Activated naive CD8-positive, alpha-beta T cell treated with anti-CD3 and anti-CD28 coated beads, Interleukin-2, amount 10 ng/mL, durations not matched to agents 7 days and 5 days (primary cell): Measurements from ENCODE around the gene MAP2K4. TPM values are rescaled to one million over a fixed set of nuclear protein-coding genes. Genes with fewer than 3 reads are reported as not detected.

Experiments used
- ATAC-seq: fragments of 150-1000 bp; cut with Tn5 transposase; one replicate; pipeline ENCODE4 v1.10.0; 2021; ENCODE audit warnings: low read depth, moderate library complexity
- POLR2A ChIA-PET: fragments of 350-600 bp; sonication (Branson Sonifier 250); formaldehyde crosslinking; loops from one replicate; lab custom pipeline; 2021; ENCODE audit warnings: antibody characterized with exemption; lab: Charles Lee
- DNase-seq: peaks from one replicate; pipeline ENCODE4 v3.0.0; 2021
- H3K27ac Mint-ChIP-seq: one replicate; pipeline ENCODE4 v1.8.0; 2022; ENCODE audit warnings: mild to moderate bottlenecking, mixed read lengths
- H3K27me3 Mint-ChIP-seq: one replicate; pipeline ENCODE4 v1.8.0; 2022; ENCODE audit warnings: mild to moderate bottlenecking, moderate library complexity, mixed read lengths
- H3K36me3 Mint-ChIP-seq: one replicate; pipeline ENCODE4 v1.8.0; 2021; ENCODE audit warnings: mild to moderate bottlenecking, mixed read lengths
- H3K4me1 Mint-ChIP-seq: one replicate; pipeline ENCODE4 v1.8.0; 2021; ENCODE audit warnings: mixed read lengths
- H3K4me3 Mint-ChIP-seq: one replicate; pipeline ENCODE4 v1.8.0; 2022; ENCODE audit warnings: mild to moderate bottlenecking, moderate library complexity, mixed read lengths
- H3K9me3 Mint-ChIP-seq: one replicate; pipeline ENCODE4 v1.8.0; 2021; ENCODE audit warnings: mixed read lengths
- total RNA-seq, 2 experiments: library from RNA; stranded (reverse); gene quantifications; one replicate each; pipeline ENCODE4 v1.2.3, GENCODE V29; 2021

The MAP2K4 gene
- total RNA-seq, 2 experiments from 2014 or later: 44.6 to 47.1 TPM

DNA sequence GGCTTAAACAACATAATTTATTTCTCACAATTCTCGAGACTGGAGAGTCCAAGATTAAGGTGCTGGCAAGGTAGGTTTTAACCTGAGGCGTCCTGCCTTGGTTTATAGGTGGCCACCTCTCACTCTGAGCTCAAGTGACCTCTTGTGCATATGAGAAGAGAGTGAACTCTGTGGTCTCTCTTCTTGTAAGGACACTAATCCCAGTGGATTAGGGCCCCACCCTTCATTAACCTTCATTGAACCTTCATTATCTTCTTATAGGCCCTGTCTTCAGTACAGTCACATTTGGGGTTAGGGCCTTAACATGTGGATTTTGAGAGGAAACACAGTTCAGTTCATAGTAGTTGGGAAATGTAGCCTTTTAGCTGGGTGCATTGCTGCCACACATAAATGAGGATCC lies 57.1 kb downstream of the MAP2K4 start:
- H3K4me1 Mint-ChIP-seq: peaks cover 18% of the 10 kb centered on the region
- H3K9me3 Mint-ChIP-seq: peaks cover 2% of the 10 kb centered on the region
- no peak overlapping the region for H3K27ac Mint-ChIP-seq
- peaks cover 73% of the 10 kb centered on the region for H3K36me3 Mint-ChIP-seq
- no peak overlapping the region for H3K4me3 Mint-ChIP-seq
- no peaks in the 10 kb centered on the region for H3K27me3 Mint-ChIP-seq
- POLR2A ChIA-PET: interaction anchor here (1.2 kb wide), 1 partner anchor 80 kb away, joined by 3 read pairs; the partner anchor contains the start of gene ZNF18
- ATAC-seq (no peak), DNase-seq (no peak)

DNA sequence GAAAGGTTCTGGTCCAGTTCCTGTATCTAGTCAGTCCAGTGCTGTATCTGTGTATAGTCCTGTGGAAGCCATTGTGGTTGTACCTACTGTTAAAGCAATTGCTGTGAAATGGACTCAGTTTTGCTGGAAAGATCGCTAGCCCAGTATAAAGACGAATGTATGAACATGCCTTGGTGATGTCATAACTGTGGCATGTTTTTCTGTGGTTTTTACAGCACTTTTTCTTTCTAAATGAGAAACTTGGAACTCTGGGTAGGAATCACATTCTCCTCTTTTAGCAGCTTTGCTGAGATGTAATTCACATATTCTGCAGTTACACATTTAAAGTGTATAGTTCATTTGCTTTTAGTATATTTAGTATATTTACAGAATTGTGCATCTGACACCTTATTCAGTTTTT lies 58.1 kb downstream of the MAP2K4 start:
- POLR2A ChIA-PET: no interaction called here
- Mint-ChIP-seq H3K9me3 (peaks cover 2% of the 10 kb centered on the region), H3K4me3 (no peak overlapping the region), H3K36me3 (peaks cover 65% of the 10 kb centered on the region), H3K27me3 (no peaks in the 10 kb centered on the region), H3K4me1 (peaks cover 18% of the 10 kb centered on the region), H3K27ac (no peak overlapping the region)
- DNase-seq: no peak
- ATAC-seq: no peak

- no peaks in the 10 kb centered on the region for H3K27me3 Mint-ChIP-seq
- POLR2A ChIA-PET: interaction anchor here (1.5 kb wide), 1 partner anchor 84 kb away, joined by 4 read pairs; the partner anchor contains the start of gene ZNF18
Observed at GRCh38 chr17:12081720-12082119, 61.0 kb downstream of the MAP2K4 start.

GRCh38 chr17:12085076-12085949 lies 64.6 kb downstream of the MAP2K4 start:
- POLR2A ChIA-PET: no interaction called here
- H3K27me3 Mint-ChIP-seq: no peaks in the 10 kb centered on the region
- H3K9me3 Mint-ChIP-seq: no peaks in the 10 kb centered on the region
- peaks cover 59% of the 10 kb centered on the region for H3K36me3 Mint-ChIP-seq
- no peak overlapping the region for H3K4me3 Mint-ChIP-seq
- DNase-seq: no peak
- ATAC-seq: no peak
- H3K27ac Mint-ChIP-seq: no peak overlapping the region
- H3K4me1 Mint-ChIP-seq: peaks cover 30% of the 10 kb centered on the region

More at GRCh38 chr17:12081720-12082119, 61.0 kb downstream of the MAP2K4 start:
- DNase-seq: no peak
- H3K4me1 Mint-ChIP-seq: peaks cover 21% of the 10 kb centered on the region
- H3K36me3 Mint-ChIP-seq: peaks cover 65% of the 10 kb centered on the region
- ATAC-seq: no peak
- H3K27ac Mint-ChIP-seq: no peak overlapping the region
- peaks cover 2% of the 10 kb centered on the region for H3K9me3 Mint-ChIP-seq
- peak overlapping the region; percentile 10 for H3K4me3 Mint-ChIP-seq

DNA sequence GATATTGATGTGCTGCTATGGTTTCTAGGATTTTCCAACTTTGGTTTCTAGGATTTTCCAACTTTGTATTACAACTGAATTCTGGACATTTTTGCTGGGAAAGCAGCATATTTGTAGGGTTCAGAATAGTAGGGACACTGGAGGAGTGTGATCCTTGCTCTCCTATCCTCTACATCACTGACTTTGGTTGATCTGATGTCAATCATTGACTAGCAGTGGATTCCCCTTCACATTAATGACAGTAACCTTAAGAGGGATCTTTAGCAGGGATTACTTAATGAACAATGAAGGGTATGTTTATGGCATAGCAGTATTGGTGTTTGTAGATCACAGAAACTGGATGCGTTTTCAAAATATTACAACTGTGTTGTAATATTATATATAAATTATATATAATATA lies 67.4 kb downstream of the MAP2K4 start:
- Mint-ChIP-seq H3K36me3 (peaks cover 57% of the 10 kb centered on the region), H3K27ac (no peak overlapping the region), H3K9me3 (no peaks in the 10 kb centered on the region), H3K27me3 (no peaks in the 10 kb centered on the region), H3K4me1 (peaks cover 20% of the 10 kb centered on the region), H3K4me3 (no peak overlapping the region)
- ATAC-seq (no peak), DNase-seq (no peak)
- POLR2A ChIA-PET: interaction anchor here (1.0 kb wide), 1 partner anchor 35 kb away, joined by 3 read pairs; no protein-coding TSS in a partner anchor

- DNase-seq: no peak
- Mint-ChIP-seq H3K27ac (no peak overlapping the region), H3K36me3 (peaks cover 51% of the 10 kb centered on the region), H3K4me1 (peaks cover 20% of the 10 kb centered on the region), H3K27me3 (no peaks in the 10 kb centered on the region), H3K9me3 (no peaks in the 10 kb centered on the region), H3K4me3 (no peak overlapping the region)
- ATAC-seq: no peak
- POLR2A ChIA-PET: no interaction called here
Observed at GRCh38 chr17:12089809-12090384, 69.2 kb downstream of the MAP2K4 start.

GRCh38 chr17:12094336-12094735 lies 73.7 kb downstream of the MAP2K4 start:
- Mint-ChIP-seq H3K27me3 (no peaks in the 10 kb centered on the region), H3K36me3 (peaks cover 48% of the 10 kb centered on the region), H3K4me1 (peaks cover 8% of the 10 kb centered on the region), H3K4me3 (no peak overlapping the region), H3K27ac (no peak overlapping the region), H3K9me3 (no peaks in the 10 kb centered on the region)
- no peak for ATAC-seq
- DNase-seq: no peak
- POLR2A ChIA-PET: no interaction called here

GRCh38 chr17:12095522-12095921 lies 74.8 kb downstream of the MAP2K4 start:
- Mint-ChIP-seq H3K36me3 (peaks cover 45% of the 10 kb centered on the region), H3K27ac (no peak overlapping the region), H3K4me1 (peaks cover 1% of the 10 kb centered on the region), H3K27me3 (no peaks in the 10 kb centered on the region), H3K9me3 (no peaks in the 10 kb centered on the region), H3K4me3 (no peak overlapping the region)
- DNase-seq (no peak), ATAC-seq (no peak)
- POLR2A ChIA-PET: no interaction called here

GRCh38 chr17:12097326-12097725 lies 76.6 kb downstream of the MAP2K4 start:
- Mint-ChIP-seq H3K27ac (no peak overlapping the region), H3K9me3 (no peaks in the 10 kb centered on the region), H3K36me3 (peaks cover 45% of the 10 kb centered on the region), H3K4me3 (no peak overlapping the region), H3K4me1 (peaks cover 3% of the 10 kb centered on the region), H3K27me3 (no peaks in the 10 kb centered on the region)
- DNase-seq: no peak
- no peak for ATAC-seq
- POLR2A ChIA-PET: no interaction called here

- H3K27ac Mint-ChIP-seq: no peak overlapping the region
- no peaks in the 10 kb centered on the region for H3K27me3 Mint-ChIP-seq
- H3K9me3 Mint-ChIP-seq: no peaks in the 10 kb centered on the region
- POLR2A ChIA-PET: interaction anchor here (0.6 kb wide), 1 partner anchor 883 kb away, joined by 3 read pairs; no protein-coding TSS in a partner anchor
- H3K4me1 Mint-ChIP-seq: peaks cover 3% of the 10 kb centered on the region
- H3K4me3 Mint-ChIP-seq: no peak overlapping the region
- ATAC-seq (no peak), DNase-seq (no peak)
- H3K36me3 Mint-ChIP-seq: peaks cover 45% of the 10 kb centered on the region
Observed at GRCh38 chr17:12098568-12098967, 77.9 kb downstream of the MAP2K4 start.

DNA sequence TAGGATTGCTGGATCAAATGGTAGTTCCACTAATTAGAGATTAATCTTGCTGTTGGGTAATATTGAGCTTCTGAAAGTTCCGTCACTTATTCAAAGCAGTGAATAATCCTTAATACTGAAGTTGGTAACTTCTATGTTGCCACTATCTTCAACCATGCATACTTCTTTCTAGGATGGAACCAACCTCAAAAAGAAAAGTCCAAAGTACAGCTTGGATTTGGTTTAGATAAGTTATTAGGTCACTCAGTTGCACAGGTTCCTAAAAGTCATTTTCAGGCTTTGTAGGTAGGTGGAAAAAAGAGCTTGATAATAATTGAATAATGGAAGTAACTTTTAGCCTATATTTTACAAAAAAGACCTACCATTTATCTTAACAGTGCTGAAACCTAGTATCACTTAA lies 78.7 kb downstream of the MAP2K4 start:
- POLR2A ChIA-PET: no interaction called here
- Mint-ChIP-seq H3K9me3 (no peaks in the 10 kb centered on the region), H3K36me3 (peaks cover 47% of the 10 kb centered on the region)

DNA sequence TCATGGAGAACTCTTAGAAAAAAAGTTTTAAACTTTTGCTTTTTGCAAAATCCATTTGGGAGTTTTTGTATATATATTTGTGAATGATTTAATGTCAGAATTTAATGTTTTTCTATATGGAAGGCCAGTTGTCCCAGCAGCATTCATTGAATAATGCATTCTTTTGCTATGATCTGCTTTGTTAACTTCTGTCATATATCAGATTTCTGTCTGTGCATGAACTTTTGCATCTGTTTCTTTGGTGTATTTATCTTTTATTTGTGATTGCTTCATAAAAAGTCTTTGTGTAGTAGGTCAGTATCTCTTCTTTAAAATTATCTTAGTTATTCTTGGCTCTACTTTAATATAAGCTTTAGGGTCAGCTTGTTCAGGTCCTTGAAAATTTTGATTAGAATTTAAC lies 84.2 kb downstream of the MAP2K4 start:
- Mint-ChIP-seq H3K9me3 (no peaks in the 10 kb centered on the region), H3K27ac (no peak overlapping the region), H3K4me1 (peaks cover 6% of the 10 kb centered on the region), H3K36me3 (peaks cover 29% of the 10 kb centered on the region), H3K4me3 (no peak overlapping the region), H3K27me3 (no peaks in the 10 kb centered on the region)
- POLR2A ChIA-PET: interaction anchor here (1.0 kb wide), 1 partner anchor 107 kb away, joined by 3 read pairs; the partner anchor contains the start of gene ZNF18
- DNase-seq (no peak), ATAC-seq (no peak)

More for the DNA sequence above, 78.7 kb downstream of the MAP2K4 start:
- H3K4me3 Mint-ChIP-seq: no peak overlapping the region
- peaks cover 3% of the 10 kb centered on the region for H3K4me1 Mint-ChIP-seq
- ATAC-seq (no peak), DNase-seq (no peak)
- no peaks in the 10 kb centered on the region for H3K27me3 Mint-ChIP-seq
- H3K27ac Mint-ChIP-seq: no peak overlapping the region

GRCh38 chr17:12107905-12108304 lies 87.2 kb downstream of the MAP2K4 start:
- Mint-ChIP-seq H3K4me3 (no peak overlapping the region), H3K9me3 (no peaks in the 10 kb centered on the region), H3K27me3 (no peaks in the 10 kb centered on the region), H3K36me3 (peaks cover 28% of the 10 kb centered on the region), H3K4me1 (peaks cover 4% of the 10 kb centered on the region), H3K27ac (no peak overlapping the region)
- DNase-seq (no peak), ATAC-seq (no peak)
- POLR2A ChIA-PET: interaction anchor here (1.0 kb wide), 1 partner anchor 111 kb away, joined by 4 read pairs; the partner anchor contains the start of gene ZNF18
